GM15510 (cell line): ENCODE measurements around the gene PCSK5.

ENCODE experiments used
- POLR2A ChIP-seq: IDR thresholded peaks from 3 replicates; pipeline ENCODE4 v1.6.1; 2011; ENCODE audit warnings: borderline replicate concordance; ENCODE audit not compliant: insufficient read length; ENCODE audit errors: extremely low read depth

The PCSK5 gene

GRCh38 chr9:76311537-76311936, 421.1 kb downstream of the PCSK5 start:
- TF ChIP-seq POLR2A = no peak

DNA sequence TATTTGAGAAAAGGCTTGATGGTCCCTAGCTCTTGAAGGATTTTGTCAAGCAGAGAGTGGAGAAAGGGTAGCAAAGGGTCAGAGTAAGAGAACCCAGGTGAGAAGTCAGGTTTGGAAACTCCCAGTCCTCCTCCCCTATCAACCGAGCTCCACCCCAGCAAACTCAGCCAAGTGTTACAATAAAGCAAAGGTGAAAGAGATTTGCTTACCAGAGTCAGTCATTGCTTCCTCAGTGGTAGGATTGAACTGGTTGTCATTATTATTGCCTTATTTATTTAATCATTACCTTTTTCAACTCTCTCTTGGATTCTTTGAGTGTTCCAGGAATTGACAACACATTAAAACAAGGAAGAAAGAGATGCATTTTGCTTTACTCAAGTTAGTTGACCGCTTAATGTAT, 423.3 kb downstream of the PCSK5 start:
- no peak for TF ChIP-seq POLR2A

DNA sequence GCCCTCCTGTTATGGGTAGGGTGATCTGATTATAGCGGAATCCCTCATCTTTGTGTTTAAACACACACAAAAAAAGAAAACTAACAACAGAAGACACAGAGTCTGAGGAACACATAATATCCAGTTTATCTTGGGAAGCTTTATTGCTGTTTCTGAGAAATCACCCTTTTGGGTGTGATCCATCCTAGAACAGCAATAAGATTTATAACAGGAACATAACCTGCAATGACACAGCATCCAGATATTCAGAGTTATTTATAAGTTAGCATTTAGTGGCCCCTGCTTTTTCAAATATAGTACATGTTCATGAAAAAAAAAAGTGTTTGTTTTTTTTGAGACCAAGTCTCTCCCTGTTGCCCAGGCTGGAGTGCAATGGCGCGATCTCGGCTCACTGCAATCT, 423.8 kb downstream of the PCSK5 start:
- TF ChIP-seq POLR2A = no peak

GRCh38 chr9:76316069-76316468, 425.6 kb downstream of the PCSK5 start:
- no peak for TF ChIP-seq POLR2A

DNA sequence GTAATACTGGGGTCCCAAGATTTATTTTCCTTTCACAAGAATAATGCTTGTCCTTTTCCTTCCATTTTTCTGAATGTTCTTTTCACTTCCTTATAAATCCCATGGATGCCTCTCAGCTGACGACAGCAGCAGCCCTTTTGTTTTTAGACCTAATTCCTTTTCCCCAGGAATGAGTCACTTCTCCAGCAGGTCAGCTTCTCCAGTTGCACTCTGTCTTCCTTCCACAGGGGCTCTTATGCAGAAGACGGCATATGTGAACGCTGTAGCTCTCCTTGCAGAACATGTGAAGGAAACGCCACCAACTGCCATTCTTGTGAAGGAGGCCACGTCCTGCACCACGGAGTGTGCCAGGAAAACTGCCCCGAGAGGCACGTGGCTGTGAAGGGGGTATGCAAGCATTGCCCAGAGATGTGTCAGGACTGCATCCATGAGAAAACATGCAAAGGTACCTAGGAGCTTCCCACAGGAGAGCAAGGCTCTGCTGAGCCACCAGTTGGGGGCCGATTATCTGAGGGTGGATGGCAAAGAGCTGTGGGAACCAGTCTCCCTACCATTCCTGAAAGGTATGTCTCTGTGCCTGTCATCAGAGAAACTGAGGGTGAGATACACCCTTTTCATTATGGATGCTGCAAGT, 430.8 kb downstream of the PCSK5 start:
- no peak for TF ChIP-seq POLR2A

- TF ChIP-seq POLR2A = no peak
Observed at GRCh38 chr9:76322810-76323209, 432.3 kb downstream of the PCSK5 start.

- no peak for TF ChIP-seq POLR2A
Observed at GRCh38 chr9:76323490-76323889, 433.0 kb downstream of the PCSK5 start.

DNA sequence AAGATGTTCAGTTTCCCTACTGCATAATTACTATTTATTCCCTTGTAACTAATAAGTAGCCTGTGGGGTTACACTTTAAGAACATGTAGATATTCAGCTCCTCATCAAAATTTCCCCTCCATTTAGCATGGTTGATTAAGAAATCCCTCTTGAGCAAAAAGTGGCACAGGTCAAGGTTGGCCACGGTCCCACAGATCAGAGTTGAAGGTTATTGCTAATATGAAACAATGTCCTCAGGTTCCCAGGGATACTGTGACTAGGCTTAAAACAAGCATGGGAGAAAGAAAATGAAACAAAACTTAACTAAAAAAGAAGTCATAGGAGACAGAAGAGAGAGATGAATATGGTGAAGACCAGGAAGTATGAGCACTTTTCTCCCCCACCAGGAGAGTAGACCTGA, 439.6 kb downstream of the PCSK5 start:
- no peak for TF ChIP-seq POLR2A

DNA sequence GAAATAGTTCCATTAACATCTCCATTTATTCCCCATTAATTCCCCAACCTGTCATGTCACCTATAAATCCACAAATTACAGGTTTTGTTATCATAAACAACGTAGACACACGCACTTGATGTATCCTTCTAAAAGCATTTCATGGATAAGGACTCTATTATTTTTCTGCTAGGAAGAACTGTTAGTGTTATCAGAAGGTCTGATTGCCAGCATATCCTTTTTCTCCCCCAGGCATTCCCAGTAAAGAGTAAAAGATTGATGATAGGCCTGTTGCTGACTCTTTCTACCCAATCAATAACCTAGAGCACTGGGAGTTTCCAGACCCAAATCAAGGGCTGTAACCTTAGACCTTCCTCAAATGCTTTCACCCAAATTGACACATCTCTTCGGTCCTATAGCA, 442.9 kb downstream of the PCSK5 start:
- no peak for TF ChIP-seq POLR2A

DNA sequence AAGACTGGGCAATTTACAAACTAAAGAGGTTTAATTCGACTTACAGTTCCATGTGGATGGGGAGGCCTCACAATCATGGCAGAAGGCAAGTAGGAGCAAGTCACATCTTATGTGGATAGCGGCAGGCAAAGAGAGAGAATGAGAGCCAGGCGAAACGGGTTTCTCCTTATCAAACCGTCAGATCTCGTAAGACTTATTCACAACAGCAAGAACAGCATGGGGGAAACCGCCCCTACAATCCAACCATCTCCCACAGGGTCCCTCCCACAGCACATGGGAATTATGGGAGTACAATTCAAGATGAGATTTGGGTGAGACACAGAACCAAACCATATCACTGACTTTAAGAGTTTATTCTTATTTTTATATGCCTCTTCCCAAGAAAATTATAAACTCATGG, 443.5 kb downstream of the PCSK5 start:
- no peak for TF ChIP-seq POLR2A

DNA sequence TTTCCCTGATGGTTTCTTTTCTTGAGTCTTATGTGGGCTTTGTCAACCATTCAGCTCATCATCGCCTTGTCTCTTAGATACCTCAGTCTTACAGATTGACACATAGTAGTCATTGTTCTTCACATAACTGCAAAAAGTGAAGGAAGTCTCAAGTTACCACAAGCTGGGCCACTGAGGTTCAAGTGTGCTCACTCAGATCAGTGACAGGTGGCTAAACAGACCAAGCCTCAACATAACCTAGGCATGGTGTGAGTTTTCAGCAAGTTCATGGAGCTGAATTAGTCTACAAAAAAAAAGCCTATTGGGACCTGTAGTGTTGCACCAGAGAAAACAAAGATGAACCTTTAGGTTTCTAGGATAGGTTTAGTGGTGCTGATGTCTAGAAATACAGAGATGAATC, 445.6 kb downstream of the PCSK5 start:
- TF ChIP-seq POLR2A = no peak

DNA sequence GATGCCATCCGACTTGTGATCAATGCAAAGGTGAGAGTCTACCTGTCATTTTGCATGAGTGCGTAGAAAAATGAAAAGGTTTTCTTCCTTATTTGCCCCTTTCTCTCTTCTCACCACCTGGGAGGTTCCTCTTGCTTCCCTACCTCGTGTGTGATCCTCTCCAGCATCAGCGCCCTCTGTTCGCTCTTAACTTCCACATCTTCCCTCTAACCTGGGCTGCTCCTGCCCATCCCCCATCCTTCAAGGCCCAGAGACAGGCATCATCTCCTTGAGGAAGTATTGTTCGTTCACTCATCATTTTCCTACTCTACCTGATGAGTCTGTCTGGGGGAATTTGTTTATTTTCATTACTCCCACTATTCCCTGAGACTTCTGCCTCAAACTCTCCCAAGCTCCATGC, 447.9 kb downstream of the PCSK5 start:
- no peak for TF ChIP-seq POLR2A

DNA sequence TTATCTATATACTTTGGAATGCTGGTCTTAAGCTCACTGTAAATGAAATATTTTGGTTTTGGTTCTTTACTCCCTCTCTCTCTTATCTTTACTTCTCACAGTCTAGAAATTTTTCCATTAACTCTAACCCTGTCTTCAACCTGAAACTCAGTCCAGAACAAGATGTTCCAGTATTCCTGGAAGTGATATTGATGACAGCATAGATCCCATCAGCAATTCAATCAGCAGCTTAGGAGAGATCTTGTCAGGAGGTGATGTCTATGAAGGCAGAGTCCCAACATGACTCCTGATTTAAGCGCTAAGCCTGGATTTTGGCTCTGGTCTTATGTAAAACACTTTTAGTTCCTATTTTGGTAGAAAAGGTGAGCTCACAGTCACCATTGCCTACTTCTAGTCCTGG, 451.1 kb downstream of the PCSK5 start:
- TF ChIP-seq POLR2A = no peak

DNA sequence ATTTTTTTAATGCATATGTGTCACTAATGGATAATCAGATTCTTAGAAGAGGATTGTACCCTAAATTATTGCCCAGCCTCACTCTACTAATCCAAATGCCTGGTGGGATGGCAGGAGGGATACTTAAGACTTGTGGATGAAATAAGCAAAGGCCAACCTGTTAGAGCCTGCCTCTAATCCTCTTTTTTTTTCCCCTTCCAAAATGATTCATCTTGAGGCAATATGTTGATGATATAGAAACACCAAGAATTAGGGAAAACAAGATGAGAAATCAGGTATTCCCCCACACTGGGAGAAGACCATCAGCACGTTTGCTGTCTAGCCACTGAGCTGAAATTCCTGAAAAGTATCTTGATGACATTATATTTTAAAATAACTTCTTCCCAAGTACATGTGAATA, 451.7 kb downstream of the PCSK5 start:
- TF ChIP-seq POLR2A = no peak

DNA sequence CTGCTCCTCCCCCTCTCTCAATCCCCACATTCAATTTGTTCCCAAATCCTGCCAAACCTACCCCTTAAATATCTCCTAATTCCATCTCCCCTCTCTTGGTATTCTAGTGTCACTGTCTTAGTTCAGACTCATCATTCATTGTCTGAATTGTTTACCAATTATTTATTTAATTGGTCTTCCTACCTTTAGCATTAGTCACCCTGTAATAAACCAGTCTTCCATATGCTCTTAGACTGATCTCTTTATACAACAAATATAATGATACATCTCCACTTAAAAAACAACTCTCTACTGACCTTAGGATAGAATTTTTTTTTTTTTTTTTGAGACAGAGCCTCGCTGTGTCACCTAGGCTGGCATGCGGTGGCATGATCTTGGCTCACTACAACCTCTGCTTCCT, 452.4 kb downstream of the PCSK5 start:
- TF ChIP-seq POLR2A = no peak

GRCh38 chr9:76349865-76350264, 459.4 kb downstream of the PCSK5 start:
- no peak for TF ChIP-seq POLR2A

DNA sequence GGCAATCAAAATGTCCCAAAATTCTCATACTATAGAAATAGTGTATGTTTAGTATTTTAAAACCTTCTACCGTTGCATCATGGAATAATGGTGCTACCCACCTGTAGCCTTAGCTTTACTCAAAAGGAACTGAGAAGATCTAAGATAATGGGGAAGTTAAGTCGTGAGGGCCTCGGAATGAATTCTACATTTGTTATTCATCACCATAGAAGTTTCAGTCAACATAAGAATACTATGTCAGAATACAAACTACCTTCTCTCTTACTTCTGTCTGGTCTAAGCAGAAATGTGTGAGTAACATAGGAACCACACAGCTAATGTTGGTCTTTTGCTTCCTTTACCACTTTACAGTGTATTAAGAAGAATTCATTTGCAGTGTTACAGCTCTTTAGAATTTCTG, 460.5 kb downstream of the PCSK5 start:
- TF ChIP-seq POLR2A = no peak

DNA sequence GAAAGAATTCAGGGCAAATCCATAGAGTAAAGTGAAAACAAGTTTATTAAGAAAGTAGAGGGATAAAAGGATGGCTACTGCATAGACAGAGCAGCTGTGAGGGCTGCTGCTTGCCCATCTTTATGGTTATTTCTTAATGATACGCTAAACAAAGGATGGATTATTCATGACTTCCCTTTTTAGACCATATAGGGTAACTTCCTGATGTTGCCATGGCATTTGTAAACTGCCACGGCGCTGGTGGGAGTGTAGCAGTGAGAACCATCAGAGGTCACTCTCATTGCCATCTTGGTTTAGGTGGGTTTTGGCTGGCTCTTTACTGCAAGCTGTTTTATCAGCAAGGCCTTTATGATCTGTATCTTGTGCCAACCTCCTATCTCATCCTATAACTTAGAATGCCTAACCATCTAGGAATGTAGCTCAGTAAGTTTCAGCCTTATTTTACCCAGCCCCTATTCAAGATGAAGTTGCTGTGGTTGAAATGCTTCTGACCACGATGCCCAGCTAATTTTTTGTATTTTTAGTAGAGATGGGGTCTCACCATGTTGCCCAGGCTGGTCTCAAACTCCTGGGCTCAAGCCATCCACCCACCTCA, 461.6 kb downstream of the PCSK5 start:
- TF ChIP-seq POLR2A = no peak

GRCh38 chr9:76353280-76353679, 462.8 kb downstream of the PCSK5 start:
- no peak for TF ChIP-seq POLR2A
